Inflammatory macrophage treated with lipopolysaccharide for 4 hours (primary cell): ENCODE results near the gene KCP.
"Not testable (repeated sequence)": the region's sequence is repeated elsewhere in the genome, so short reads cannot be mapped to it uniquely, and the experiment has no call there.

Experiments
- DNase-seq: peaks from one replicate; pipeline ENCODE4 v3.0.0-alpha.2; 2020

Gene KCP

GRCh38 chr7:128920913-128921582, 10.5 kb upstream of the KCP start:
- no peak for DNase-seq

GRCh38 chr7:128919881-128920799, 9.6 kb upstream of the KCP start:
- no peak for DNase-seq

DNA sequence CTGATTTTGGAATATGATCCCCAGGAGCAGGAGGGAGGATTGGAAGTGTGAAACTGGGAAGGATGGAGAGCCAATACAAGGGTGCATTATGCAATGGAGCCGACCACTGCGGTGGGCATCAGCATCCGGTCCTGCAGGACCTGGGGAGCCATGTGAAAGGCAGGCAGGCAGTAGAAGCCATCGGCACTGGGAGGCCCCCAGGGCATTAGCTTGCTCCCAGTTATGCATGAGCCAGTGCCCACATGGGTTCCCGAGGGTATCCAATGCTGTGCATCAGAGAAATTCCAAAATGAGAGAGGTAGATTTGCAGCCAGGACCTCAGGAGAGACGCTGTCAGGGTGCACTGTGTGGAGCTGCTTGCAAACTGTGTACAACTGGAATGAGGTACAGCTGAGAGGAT, 8.7 kb upstream of the KCP start:
- DNase-seq, result no peak

GRCh38 chr7:128918016-128918665, 7.6 kb upstream of the KCP start:
- DNase-seq, result no peak

- no peak for DNase-seq
These were observed 6.6 kb upstream of the KCP start for GRCh38 chr7:128917122-128917521.

DNA sequence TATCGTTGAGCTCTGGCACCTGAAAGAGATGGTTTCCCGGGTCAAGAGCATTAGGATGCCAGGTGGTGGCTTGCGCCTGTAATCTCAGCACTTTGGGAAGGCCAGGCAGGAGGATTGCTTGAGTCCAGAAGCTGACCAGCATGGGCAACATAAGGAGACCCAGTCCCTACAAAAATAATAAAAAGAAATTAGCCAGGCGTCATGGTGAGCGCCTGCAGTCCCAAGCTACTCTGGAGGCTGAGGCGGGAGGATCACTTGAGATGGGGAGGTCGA, 6.1 kb upstream of the KCP start:
- no peak for DNase-seq

DNA sequence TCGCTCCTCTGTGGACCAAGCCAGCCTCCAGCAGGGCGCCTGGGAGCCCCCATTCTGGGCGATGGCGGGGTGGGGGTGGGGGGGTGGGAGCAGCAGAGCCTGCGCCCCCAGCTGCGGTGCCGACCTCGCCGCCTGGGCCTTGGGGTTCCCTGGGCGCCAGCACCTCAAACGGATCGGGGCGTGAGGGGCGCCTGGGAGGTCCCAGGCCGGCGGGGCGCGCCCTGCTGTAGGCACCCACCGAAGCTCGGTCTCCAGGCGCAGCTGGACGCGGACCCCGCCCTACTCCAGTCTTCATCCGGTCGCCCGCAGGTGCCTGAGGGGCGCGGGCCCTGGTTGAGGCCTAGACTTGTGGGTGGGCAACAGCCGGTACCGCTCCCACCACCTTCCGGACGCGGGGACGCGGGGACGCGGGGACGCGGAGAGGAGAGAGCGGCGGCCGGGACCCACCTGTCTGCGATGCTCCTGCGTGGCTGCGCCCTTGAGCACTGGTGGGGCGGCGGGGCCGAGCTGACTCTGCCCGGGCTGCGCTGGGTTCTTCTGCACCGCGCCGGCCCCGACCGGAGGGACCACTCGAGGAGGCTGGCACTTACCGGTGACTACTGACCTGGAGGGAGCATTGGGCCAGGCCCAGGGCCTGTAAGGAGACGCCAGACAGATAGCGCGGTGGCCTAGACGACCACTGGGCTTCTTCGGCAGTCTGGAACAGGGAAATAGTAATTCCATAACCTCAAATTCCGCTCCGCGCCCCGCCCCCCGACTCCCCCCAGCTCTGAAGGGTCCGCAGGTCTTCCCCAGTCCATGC, 5.5 kb upstream of the KCP start:
- no peak for DNase-seq

- DNase-seq, result no peak
These were observed 4.8 kb upstream of the KCP start for GRCh38 chr7:128915271-128915819.

DNA sequence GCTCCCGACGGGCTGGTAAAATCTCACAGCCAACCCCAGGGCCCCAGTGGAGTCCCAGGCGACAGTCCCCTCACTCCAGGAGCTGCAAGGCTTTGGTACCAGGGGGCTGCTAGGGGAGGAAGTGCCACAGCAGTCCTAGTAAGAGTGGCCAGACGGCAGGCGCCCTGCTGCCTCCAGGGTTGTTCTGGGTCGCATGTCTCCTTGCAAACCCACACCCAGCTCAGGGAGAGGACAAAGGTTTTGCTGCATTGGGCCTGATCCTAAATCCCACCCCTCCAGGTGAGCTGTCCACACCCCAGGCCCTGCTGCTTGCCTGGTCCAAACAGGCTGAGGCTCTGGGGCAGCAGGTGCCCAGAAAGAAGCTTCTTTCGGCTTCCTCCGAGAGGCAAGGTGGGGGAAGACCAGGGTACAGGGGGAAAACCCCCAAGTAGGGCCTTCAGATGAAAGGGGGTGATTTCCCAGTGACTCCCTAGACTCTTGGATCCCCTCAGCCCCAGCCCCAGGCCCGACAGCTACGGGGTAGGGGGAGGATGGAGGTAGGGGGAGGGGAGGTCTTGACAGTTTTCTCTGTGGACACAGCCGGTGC, 4.2 kb upstream of the KCP start:
- no peak for DNase-seq

- no peak for DNase-seq
These were observed 3.5 kb upstream of the KCP start for GRCh38 chr7:128913870-128914565.

DNA sequence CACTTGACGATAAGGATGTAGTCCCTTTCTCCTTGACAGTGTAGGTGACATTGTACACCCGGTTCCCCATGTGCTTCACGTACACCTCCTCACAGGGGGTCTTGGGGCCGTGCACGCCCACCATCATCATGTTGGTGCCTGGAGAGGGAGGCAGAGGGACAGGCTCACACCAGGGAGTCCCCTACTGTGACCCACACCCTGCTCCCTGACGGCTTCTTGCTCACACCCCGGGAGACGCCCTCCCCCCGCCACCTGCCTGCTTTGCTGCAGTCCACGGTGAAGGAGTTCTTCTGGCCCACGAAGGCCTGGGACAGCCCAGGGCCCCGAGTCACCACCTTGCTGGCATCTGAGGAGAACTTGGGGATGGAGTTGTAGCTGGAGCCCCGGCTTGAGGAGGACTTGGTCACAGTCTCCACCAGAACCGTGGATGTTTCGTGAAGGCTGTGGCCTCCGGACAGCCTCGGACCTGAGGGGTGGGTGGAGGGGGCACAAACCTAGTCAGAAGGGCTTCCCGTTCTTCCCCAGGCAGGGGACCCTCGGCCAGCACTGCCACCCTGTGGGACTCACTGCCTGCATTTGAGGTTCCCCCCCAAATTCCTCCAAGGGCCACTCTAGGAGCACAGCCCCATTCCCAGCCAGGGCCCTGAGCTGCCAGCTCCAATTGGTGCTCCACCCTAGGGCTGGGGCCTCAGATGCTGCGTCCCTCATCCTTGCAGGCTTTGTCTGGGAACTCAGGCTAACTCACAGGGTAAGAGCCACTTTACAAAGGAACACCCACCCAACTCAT, 2.4 kb upstream of the KCP start:
- DNase-seq, result not testable (repeated sequence)

- no peak for DNase-seq
These were observed 1.8 kb upstream of the KCP start for GRCh38 chr7:128912281-128912680.

DNA sequence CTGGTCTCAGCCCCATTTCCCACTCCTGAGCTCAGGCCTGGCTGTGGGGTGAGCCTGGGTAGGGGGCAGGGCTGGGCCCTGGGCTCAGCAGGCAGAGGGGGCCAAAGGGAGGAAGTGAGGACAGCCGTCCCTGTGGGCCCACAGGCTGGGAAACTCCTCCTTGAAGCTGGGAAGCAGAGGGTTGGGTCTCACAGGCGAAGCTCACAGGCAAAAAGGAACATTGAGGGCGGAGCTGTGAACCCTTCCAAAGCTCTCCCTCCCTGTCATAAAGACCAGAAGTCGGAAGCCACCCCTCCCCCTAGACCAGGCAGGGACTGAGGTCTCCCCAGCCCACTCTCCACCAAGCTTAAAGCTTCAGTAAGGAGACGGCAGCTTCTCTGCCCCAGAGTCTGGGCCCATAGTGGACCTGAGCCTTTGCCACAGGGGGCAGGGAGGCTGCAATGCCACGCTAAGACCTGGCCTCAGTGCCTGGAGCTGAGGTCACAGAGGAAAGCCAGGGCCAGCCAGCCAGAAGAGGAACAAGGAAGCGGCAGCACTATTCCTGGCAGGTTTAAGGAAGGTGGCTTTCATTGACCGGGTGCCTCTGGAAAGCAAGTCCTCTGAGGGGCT, 1.0 kb upstream of the KCP start:
- peak; percentile 17 for DNase-seq

- DNase-seq, result no peak
These were observed 612 bp downstream of the KCP start for GRCh38 chr7:128909625-128910568.

DNA sequence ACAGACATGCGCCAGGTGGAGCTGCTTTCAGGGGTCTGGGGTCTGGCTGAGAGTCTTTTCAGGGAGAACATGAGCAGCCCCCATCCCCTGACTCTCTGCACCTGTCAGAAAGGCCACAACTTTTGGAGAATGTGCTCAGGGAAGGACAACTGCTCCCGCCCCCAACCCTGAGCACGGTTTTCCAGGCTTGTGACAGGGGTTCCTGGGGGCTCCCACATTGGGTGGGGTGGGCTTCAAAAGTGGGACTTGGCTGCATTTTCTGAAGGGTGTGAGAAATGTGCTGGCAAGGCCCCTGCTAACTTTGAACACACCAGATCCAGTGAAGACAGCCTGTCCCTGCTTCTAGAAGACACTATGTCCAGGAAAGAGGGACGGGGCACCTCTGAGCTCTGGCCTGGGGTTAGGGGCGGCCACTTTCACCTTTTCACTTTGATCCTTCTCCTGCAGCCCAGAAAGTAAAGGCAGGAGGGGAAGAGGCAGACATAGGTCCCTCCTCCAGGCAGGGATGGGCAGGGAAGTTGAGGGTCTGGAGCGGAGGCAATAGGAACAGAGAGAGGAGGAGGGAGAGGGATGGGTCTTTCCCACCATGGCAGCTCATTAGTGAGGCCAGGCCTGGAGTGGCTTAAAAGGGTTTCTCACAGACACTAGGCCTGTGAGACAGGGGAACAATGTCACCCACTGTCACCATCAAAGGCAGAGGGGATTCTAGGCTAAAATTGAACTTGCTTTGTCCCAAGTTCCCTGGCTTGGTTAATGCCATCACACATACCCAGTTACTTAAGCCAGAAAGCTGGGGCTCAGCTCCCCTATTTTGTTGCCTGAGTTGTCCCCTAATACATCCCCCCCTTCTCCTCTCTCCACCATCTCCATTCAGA, 1.5 kb downstream of the KCP start:
- no peak for DNase-seq

GRCh38 chr7:128906766-128907559, 3.5 kb downstream of the KCP start:
- no peak for DNase-seq

DNA sequence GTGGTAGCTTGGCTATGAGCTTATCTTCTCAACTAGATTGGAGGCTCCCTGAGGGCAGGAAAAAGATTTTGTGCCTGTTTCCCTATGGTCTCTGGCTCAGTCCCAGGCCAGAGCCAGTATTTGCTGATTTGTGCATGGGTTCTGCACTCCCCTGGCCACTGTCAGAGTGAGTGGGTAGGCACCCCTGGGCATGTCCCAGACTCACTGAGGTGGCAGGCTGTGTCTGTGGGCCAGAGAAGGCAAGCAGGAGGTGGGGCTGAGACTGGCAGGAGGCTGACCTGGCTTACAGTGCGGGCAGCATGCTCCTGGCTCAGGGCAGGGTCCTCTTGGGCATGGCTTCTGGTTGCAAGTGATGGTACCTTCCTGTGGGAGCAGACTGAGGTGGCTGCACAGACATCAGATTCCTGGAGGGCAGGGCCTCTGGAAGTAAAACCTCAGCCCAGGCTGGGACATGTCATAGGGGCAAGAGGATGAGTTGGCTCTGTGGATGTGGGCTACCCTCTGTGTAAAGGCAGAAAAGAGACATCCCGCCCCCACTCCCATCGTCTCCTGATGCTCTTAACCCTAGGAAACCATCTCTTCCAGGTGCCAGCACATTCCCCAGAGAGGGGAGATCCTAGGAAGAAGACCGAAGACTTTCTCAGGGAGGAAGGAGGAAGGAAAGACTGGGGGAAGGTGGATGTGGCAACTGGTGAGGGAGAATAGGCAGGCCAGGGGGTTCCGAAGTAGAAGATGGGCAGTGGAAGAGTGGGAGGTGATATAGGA, 4.3 kb downstream of the KCP start:
- DNase-seq, result no peak
